NCI-H69 (cell line): Measurements from ENCODE around the gene OTOP1.
"Not testable (repeated sequence)": the region's sequence is repeated elsewhere in the genome, so short reads cannot be mapped to it uniquely, and the experiment has no call there.

Source experiments
- DNase-seq: peaks from one replicate; lab custom pipeline; 2025; lab: John Stamatoyannopoulos, UW

The OTOP1 gene

GRCh38 chr4:4226606-4227438, at the start of gene OTOP1:
Gene OTOP1, minus strand, starts transcription at chr4:4226929. Its CDS starts 65 bp downstream, at chr4:4226864.
- no peak for DNase-seq

GRCh38 chr4:4274226-4274625, 47.5 kb upstream of the OTOP1 start:
- no peak for DNase-seq

GRCh38 chr4:4271912-4272311, 45.2 kb upstream of the OTOP1 start:
- DNase-seq: no peak

GRCh38 chr4:4270529-4270928, 43.8 kb upstream of the OTOP1 start:
- DNase-seq: no peak

GRCh38 chr4:4269856-4270255, 43.1 kb upstream of the OTOP1 start:
- DNase-seq: no peak

GRCh38 chr4:4269331-4269731, 42.6 kb upstream of the OTOP1 start:
- no peak for DNase-seq

GRCh38 chr4:4268776-4269175, 42.0 kb upstream of the OTOP1 start:
- DNase-seq: no peak

- DNase-seq: no peak
Measured at GRCh38 chr4:4267981-4268380, 41.3 kb upstream of the OTOP1 start.

- DNase-seq: peak; percentile 60
Measured at GRCh38 chr4:4260185-4260751, 33.5 kb upstream of the OTOP1 start.

- peak; percentile 60 for DNase-seq
Measured at GRCh38 chr4:4259484-4260100, 32.9 kb upstream of the OTOP1 start.

GRCh38 chr4:4257705-4258104, 31.0 kb upstream of the OTOP1 start:
- not testable (repeated sequence) for DNase-seq

- peak; percentile 63 for DNase-seq
Measured at GRCh38 chr4:4256799-4257198, 30.1 kb upstream of the OTOP1 start.

GRCh38 chr4:4254666-4255065, 27.9 kb upstream of the OTOP1 start:
- DNase-seq: no peak

GRCh38 chr4:4254199-4254598, 27.5 kb upstream of the OTOP1 start:
- DNase-seq: no peak

GRCh38 chr4:4249866-4250265, 23.1 kb upstream of the OTOP1 start:
- DNase-seq: no peak

- not testable (repeated sequence) for DNase-seq
Measured at GRCh38 chr4:4249342-4249741, 22.6 kb upstream of the OTOP1 start.

GRCh38 chr4:4248885-4249203, 22.1 kb upstream of the OTOP1 start:
- DNase-seq: peak; percentile 15

GRCh38 chr4:4248029-4248884, 21.5 kb upstream of the OTOP1 start, which contains the start of gene TMEM128:
Gene TMEM128, minus strand, starts transcription at chr4:4248223. Its CDS starts 21 bp downstream, at chr4:4248202.
- peak; percentile 87 for DNase-seq

- peak; percentile 28 for DNase-seq
Measured at GRCh38 chr4:4247696-4248028, 20.9 kb upstream of the OTOP1 start.

- DNase-seq: no peak
Measured at GRCh38 chr4:4245172-4245571, 18.4 kb upstream of the OTOP1 start.

GRCh38 chr4:4239551-4239950, 12.8 kb upstream of the OTOP1 start:
- not testable (repeated sequence) for DNase-seq

GRCh38 chr4:4233610-4234009, 6.9 kb upstream of the OTOP1 start:
- DNase-seq: no peak

GRCh38 chr4:4228356-4228668, 1.6 kb upstream of the OTOP1 start:
- DNase-seq: no peak
